GM20000 (cell line): ENCODE data around the gene MET.
"Not testable (repeated sequence)": the region's sequence is repeated elsewhere in the genome, so short reads cannot be mapped to it uniquely, and the experiment has no call there.

Experiments
- DNase-seq: peaks from one replicate; pipeline ENCODE4 v3.0.0; 2012; ENCODE audit warnings: low spot score
- CTCF ChIP-seq: IDR thresholded peaks from 2 replicates; pipeline ENCODE4 v1.5.1; 2012; ENCODE audit warnings: mild to moderate bottlenecking, control low read depth; ENCODE audit errors: extremely low read depth, missing control alignments

MET gene

GRCh38 chr7:116807011-116807560, 135.1 kb downstream of the MET start:
- DNase-seq, result no peak
- no peak for TF ChIP-seq CTCF

- peak; percentile 47 for TF ChIP-seq CTCF
- peak; percentile 40 for DNase-seq
These were observed 137.8 kb downstream of the MET start for GRCh38 chr7:116809636-116810266.

GRCh38 chr7:116810267-116811116, 138.5 kb downstream of the MET start:
- DNase-seq, result no peak
- no peak for TF ChIP-seq CTCF

- no peak for TF ChIP-seq CTCF
- DNase-seq, result no peak
These were observed 139.8 kb downstream of the MET start for GRCh38 chr7:116811768-116812167.

GRCh38 chr7:116812860-116813259, 140.9 kb downstream of the MET start:
- TF ChIP-seq CTCF, result no peak
- DNase-seq, result no peak

- not testable (repeated sequence) for DNase-seq
These were observed 141.4 kb downstream of the MET start for GRCh38 chr7:116813371-116813770.

- no peak for DNase-seq
- TF ChIP-seq CTCF, result no peak
These were observed 143.0 kb downstream of the MET start for GRCh38 chr7:116815041-116815440.
